ENCODE results near the gene OSBPL5.
"Not testable (repeated sequence)": the region's sequence is repeated elsewhere in the genome, so short reads cannot be mapped to it uniquely, and the experiment has no call there.

OSBPL5 gene

DNA sequence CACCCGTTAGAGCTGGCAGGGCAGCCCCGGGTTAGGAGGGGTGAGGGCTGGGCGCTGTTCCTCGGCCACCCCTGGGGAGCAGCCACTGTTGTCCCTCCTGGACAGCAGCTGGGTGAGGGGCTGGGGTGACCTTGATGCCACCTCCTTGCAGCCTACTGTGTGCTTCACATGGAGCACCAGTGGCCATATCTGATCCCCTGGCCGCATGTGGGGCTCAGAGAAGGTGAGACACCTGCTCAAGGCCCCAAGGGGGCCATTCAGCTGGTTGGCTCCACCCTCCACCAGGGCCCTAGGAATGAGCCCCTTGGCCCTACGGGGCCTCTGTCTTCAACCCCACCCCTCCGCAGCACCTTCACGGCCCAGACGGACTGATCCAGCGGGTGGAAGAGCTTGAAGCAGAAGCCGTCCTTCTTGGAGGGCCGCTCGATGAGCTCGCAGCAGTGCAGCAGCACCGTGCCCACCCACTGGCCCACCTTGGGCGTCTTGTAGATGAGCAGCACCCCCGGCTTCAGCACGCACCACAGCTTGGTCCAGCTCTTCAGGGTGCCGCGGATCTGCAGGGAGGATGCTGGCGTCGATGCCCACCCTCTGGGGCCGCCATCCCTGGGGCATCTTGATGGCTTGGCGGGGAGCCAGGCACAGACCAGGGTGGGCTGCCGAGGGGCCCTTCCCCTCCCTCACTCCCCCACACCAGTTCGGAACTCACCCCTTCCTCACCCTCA is 44.9 kb downstream of the OSBPL5 start:
- DNase-seq = no peak

DNA sequence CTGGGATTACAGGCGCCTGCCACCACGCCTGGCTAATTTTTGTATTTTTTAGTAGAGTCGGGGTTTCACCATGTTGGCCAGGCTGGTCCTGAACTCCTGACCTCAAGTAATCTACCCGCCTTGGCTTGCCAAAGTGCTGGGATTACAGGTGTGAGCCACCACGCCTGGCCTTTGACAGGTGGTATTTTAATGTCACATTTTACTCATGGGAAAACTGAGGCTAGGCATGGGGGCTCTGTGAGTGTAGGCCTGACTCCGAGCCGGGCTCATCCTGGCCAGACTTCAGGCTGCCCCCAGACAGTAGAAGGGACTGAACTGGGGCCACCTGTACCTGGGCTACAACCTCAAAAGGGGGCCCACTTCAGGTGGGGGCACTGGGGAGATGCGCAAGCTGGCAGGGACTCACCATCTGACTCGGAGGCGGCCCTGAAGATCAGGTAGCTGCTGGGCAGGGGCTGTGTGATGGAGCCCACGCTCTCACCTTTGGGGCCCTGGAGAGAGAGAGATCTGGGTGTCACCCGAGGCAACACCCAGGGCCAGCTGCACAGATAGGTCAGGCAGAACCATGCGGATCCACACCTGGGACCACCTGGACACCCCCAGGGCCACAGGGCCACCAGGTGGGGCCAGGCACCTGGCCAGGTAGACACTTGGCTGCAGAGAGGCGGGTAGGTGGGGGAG is 45.8 kb downstream of the OSBPL5 start:
- no peak for DNase-seq

- no peak for DNase-seq
These were observed 49.8 kb downstream of the OSBPL5 start for GRCh38 chr11:3115321-3115720.

- not testable (repeated sequence) for DNase-seq
These were observed 51.4 kb downstream of the OSBPL5 start for GRCh38 chr11:3113661-3114060.

DNA sequence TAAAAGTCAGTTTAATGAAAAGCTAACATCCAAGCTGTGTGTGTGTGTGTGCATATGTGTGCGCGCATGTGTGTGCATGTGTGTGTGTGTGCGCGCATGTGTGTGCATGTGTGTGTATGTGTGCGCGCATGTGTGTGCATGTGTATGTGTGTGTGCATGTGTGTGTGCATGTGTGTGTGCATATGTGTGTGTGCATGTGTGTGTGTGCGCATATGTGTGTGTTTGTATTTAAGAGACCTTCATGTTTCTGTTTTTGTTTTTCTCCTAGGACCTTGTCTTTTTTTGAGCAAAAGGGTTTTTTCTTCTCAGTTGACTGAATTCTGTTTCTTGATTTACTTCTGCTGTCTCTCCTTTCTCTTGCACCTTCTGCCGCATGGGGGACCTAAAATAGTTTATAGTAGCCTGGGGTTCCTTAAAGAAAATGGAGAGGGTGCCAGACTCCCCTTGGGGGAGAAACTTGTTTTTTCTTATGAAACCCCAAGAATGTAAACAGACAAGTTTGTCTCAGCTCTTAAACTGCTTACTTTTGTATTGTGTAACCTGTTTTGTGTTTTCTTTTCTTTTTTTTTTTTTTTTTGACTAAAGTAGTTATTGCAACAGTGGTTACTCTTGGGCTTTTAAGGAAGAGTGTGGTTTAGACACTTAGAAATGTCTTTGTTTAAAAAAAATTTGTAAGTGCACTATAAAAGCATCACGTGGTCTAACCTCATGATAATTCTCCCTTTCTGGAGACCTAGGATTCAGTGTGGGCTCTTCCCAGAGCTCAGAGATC is 53.0 kb downstream of the OSBPL5 start:
- DNase-seq = no peak

GRCh38 chr11:3111466-3111865 is 53.6 kb downstream of the OSBPL5 start:
- DNase-seq = no peak

DNA sequence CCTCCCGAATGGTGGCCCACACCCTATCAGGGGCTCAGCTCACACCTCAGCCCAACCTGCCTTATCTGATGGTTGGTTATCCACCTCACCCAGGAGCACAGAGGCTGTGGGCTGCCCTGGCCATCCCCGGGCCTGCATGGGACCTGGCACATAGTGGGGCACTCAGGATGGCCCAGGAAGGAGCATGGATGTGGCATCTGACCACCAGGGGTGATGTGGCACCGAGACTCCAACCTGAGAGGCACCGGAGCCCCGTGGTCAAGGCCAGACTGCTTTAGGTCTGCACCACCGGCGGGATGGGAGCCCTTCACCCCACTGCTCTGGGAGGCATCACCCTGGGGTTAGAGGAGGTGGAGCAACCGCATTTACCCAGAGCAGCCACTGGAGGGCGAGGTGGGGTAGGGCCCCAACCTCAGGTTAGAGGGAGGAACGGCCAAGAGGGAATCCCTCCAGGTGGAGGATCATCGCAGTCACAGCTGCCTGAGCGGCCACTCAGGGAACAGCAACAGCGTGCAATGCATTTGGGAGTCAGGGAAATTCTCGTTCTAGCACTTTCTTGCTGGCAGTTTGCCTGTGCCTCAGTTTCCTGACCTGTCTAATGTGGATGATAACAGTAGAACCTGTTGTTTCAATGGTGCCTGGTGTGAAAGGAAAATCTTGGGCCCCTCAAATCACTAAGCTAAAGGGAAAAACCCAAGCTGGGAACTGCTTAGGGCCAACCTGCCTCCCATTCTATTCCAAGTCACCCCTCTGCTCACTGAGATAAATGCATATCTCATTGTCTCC is 55.0 kb downstream of the OSBPL5 start:
- DNase-seq = peak; percentile 13

DNA sequence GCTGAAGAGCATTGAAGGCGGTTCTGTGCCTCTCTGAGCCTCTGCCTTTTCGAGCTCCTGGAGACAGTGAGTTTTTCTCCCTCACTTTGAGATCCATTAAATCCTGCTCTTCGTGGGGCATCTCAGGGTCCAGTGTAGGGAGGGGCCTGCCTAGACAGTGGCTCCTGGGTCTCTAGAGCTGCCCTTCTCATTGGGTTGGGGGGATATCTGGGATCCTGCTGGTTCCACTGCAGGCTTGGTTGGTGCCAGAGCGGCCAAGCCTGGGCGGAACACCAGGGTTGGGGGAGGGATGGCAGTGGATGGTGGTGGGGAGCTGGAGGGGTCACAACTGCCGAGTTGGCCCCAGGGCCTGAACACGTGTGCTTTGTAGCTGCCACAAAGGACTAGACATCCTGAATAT is 55.7 kb downstream of the OSBPL5 start:
- no peak for DNase-seq

DNA sequence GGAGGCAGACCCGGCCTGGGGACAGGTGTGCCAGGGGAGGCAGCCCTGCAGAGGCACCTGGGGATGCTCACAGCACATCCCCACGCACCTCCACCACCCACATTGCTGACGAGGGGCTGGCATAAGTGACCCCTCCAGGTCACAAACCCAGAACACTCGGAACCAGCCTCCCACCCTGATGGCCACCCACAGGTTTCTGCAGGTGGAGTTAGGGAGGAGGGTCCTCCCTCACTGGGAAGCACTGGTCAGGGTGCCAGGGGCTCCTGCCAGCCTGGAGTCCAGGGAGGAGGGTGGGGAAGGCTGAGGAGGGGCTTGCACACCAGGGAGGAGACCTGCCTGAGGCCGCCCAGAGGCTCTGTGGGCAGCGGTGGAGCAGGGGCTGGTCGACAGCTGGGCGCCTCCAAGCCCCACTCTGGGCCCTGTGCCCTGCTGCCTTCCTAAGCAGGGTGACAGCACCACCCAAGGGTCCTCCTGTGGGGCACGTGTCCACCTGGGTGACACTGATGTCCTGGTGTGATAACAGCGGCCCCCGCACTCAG is 56.9 kb downstream of the OSBPL5 start:
- no peak for DNase-seq

DNA sequence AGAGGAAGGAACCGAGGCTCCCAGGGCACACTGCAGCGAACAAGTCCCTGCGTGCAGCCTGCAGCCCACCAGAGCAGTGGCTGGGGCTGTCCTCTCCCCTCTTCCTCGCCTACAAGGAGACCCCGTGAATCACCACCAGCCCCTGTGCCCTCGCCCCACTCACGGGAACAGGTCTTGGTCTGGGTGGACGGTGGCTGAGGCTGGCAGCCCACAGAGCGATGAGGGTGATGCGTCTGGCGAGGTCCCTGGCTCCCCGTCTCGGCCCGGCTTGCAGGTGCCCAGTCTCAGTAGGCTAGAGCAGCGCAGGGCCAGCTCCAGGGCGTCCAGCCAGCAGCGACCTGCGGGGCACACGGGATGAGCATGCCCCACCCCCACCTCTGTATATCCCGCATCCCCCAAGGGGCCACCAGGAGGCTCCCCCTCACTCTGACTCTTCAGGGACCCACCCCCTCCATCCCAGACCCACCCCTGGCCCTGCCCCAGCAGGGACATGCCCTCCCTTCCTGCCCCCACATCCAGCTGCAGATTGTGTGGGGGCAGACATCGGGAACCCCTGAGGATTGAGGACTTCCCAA is 57.4 kb downstream of the OSBPL5 start:
- no peak for DNase-seq

DNA sequence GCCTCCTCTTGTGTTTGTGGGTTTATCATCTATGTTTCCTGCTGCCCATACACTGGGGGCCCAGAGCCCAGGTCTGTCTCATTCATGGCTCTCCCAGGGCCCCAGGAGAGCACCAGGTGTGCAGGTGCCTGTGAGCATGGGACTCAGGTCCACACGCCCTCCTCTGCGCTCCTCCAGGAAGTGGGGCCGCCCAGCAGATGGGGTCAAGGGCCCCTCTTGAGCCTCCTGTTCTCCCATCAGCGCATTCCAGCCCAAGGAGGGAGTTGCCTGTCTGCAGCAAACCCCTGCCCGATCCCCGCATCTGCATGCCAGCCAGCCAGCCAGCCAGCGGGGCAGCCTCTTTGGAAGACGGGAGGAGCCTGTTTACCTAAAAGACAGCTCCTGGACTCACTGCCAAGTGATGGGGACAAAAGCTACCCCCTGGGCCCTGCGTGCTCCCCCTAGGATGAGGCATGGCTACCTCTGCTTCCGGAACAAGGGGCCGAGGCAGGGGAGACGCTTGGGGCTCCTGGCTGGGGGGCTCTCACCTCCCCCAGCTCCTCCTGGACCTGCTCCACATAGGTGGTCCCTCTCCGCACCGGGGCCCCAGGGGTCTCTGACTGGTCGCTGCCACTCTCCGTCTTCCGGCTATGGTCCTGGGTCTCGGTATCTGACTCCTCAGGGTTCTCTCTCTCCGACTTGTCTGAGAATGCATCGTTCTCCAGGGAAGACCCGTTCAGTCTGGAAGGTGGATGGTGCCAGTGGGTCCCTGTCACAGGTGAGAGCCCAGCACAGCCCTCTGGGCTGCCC is 58.2 kb downstream of the OSBPL5 start:
- DNase-seq = no peak

- no peak for DNase-seq
These were observed 59.0 kb downstream of the OSBPL5 start for GRCh38 chr11:3105791-3106735.

DNA sequence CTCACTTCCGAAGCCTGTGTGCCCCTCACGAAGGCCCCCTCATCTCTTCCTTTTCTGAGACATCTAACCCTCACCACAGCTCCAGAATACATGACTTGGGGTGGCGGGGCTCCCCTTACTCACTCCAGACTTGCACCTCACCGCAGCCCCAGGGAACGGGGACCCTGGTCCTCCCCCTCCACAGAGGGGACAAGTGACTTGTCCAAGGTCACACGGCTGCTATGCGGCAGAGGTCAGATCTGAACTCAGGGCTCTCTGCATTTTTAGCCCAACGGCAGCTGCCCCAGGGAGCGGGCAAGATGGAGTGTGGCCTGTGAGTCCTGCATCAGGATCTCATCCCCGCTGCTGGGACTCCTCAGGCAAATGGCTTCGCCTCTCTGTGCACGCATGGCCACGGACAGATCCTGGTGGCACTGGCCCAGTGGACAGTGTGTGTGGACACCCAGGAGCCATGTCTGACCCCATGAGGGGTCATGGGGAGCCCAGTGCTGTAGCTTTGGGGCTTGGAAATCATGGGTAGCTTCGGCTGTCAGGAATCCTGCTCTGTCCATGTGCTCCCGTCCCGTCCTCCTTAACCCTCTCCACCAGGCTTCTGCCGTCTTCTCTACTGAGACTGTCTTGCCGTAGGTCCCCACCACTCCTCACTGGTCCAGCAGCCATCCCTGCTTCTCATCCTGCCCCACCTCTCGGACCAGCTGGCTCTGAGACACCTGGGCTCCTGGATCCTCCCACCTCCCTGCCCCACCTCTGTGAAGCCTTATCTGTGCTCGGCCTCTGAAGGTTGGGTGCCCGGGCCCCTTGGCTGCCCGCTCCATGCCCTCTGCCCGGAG is 59.9 kb downstream of the OSBPL5 start:
- no peak for DNase-seq

GRCh38 chr11:3104051-3104714 is 60.9 kb downstream of the OSBPL5 start:
- DNase-seq = no peak

DNA sequence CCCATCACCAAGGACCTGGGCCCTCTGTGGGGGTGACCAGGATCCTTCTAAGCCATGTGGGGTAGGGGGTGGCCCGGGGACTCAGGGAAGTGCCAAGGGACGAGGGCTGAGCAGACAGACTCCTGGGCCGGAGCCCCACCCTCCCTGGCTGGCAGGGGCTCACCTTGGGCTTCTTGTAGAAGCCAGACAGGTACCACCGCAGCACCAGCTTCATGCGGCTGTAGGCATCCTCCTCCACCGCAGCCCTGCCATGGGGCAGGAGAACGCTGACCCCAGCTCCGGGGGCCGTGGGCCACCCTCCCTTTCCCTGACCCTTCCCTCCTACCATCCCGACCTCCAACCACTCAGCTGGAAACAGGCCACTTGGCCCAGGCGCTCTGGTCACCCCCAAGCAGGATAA is 62.0 kb downstream of the OSBPL5 start:
- no peak for DNase-seq

DNA sequence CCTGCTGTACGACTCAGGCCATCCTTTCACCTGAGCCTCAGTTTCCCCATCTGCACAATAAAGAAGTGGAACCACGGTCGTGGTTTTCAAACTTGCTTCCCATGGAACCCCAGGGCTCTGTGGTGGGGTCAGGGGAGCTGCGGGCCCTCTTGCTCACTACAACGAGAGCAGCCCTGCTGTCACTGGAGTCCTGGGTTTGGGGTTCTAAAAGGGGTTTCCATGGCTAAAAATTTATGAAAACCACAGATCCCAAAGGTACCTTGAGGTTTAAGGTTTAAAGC is 62.5 kb downstream of the OSBPL5 start:
- DNase-seq = no peak

DNA sequence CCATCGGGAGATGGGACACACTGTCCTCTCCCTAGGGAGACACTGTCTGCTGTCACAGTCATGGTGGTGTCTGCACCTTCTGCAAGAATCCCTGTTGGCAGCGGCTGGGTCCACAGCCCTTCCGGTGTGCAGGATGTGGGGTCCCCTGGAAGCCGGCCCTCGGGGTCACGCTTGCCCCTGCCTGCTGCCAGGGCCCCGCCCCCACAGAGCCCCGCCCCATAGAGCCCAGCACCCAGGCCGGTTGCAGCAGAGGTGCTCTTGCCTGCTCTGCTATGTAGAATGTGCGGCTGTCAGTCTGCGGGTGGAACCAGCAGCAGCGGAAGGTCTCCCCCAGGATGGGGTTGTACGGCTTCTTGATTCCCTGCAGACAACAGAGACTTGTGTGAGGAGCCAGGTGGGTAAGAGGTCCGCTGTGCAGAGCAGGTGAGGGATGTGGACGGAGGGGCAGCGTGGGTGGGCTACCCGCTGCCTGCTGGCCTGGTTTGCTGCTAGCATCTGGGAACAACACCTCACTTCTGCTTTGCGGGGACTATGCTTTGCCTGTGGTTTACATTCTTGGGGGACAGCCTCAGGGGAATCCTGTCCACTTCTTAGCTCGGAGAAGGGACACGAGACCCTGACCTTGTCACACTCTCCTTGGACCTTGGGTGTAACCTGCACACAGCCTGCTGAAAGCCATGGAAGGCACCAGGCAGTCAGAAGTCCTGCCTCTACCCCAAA is 63.0 kb downstream of the OSBPL5 start:
- no peak for DNase-seq

DNA sequence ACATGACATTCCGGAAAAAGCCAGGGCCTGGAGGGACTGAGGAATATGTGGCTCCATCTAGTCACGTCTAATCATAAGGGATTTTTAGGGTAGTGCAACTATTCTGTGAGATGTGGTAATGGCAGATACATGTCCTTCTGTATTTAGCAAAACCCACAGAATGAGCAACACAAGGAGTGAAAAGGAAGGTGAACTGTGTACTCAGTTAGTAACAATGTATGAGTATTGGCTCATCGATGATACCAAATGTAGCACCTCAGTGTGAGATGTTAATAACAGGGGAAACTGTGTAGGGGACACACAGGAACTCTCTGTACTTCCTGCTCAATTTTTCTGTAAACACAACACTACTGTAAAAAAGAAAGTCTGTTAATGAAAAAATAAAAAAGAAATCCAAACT is 65.9 kb downstream of the OSBPL5 start:
- DNase-seq = no peak
